IMR-90 (cell line): ENCODE results near the gene NHSL2. TPM values are rescaled to one million over a fixed set of nuclear protein-coding genes. Genes with fewer than 3 reads are reported as not detected.
A peak's percentile ranks its signal among the peaks of the same experiment; 100 is the strongest.

ENCODE experiments used
- ATAC-seq: fragments of 200-7000 bp; cut with Tn5 transposase; 2 replicates; pipeline ENCODE4 v1.9.1; 2020; ENCODE audit warnings: low read depth, mild to moderate bottlenecking, moderate library complexity
- BruUV-seq: library from RNA; stranded (reverse); fragments of 400-500 nt; replicated peaks from 2 replicates; lab custom pipeline; 2021; lab: Mats Ljungman, UMichigan
- CTCF ChIA-PET: fragments of 300-600 bp; formaldehyde crosslinking; extraction: SDS; loops from one replicate; lab custom pipeline; 2021; ENCODE audit warnings: antibody characterized with exemption; lab: Yijun Ruan, JAX
- POLR2A ChIA-PET: fragments of 300-600 bp; sonication (Branson Sonifier 250); formaldehyde crosslinking; loops from one replicate; lab custom pipeline; 2022; ENCODE audit warnings: antibody characterized with exemption; ENCODE audit not compliant: unreplicated experiment; lab: Charles Lee
- DNase-seq: peaks from one replicate; pipeline ENCODE4 v3.0.0; 2013
- H2AFZ ChIP-seq: replicated peaks from 2 replicates; pipeline ENCODE3; 2013; ENCODE audit warnings: low read length, mild to moderate bottlenecking; ENCODE audit not compliant: poor library complexity
- H2AK5ac ChIP-seq: 2 replicates; pipeline ENCODE4 v1.6.1; 2013; ENCODE audit warnings: low read depth, low read length, inconsistent platforms
- H2AK9ac ChIP-seq: replicated peaks from 2 replicates; pipeline ENCODE3; 2013; ENCODE audit warnings: mild to moderate bottlenecking, low read depth, low read length, moderate library complexity; ENCODE audit not compliant: poor library complexity
- H2BK120ac ChIP-seq: 2 replicates; pipeline ENCODE4 v1.6.1; 2013; ENCODE audit warnings: low read depth, low read length, inconsistent platforms
- H2BK15ac ChIP-seq: 3 replicates; pipeline ENCODE4 v1.6.1; 2013; ENCODE audit warnings: low read depth, low read length, inconsistent platforms
- H2BK20ac ChIP-seq: 2 replicates; pipeline ENCODE4 v1.6.1; 2013; ENCODE audit warnings: low read depth, mild to moderate bottlenecking, inconsistent platforms, low read length, moderate library complexity
- H2BK5ac ChIP-seq: 2 replicates; pipeline ENCODE4 v1.6.1; 2013; ENCODE audit warnings: mild to moderate bottlenecking, low read depth, low read length, inconsistent platforms; ENCODE audit not compliant: poor library complexity, severe bottlenecking
- H3K14ac ChIP-seq: replicated peaks from 2 replicates; pipeline ENCODE4 v1.6.1; 2013; ENCODE audit warnings: low read depth, low read length, inconsistent platforms
- H3K18ac ChIP-seq: 2 replicates; pipeline ENCODE4 v1.6.1; 2013; ENCODE audit warnings: low read depth, low read length, control low read depth
- H3K23ac ChIP-seq: 2 replicates; pipeline ENCODE4 v1.6.1; 2013; ENCODE audit warnings: low read depth, low read length, inconsistent platforms
- H3K27ac ChIP-seq: 2 replicates; pipeline ENCODE4 v1.5.1; 2013; ENCODE audit warnings: mild to moderate bottlenecking, control low read depth, low read length; ENCODE audit not compliant: insufficient read depth
- H3K27me3 ChIP-seq: 2 replicates; pipeline ENCODE4 v1.6.1; 2013; ENCODE audit warnings: low read length; ENCODE audit not compliant: control insufficient read depth, insufficient read depth
- H3K36me3 ChIP-seq: 2 replicates; pipeline ENCODE4 v1.6.1; 2013; ENCODE audit warnings: low read length, mixed read lengths; ENCODE audit not compliant: control insufficient read depth, insufficient read depth
- H3K4ac ChIP-seq: 2 replicates; pipeline ENCODE4 v1.6.1; 2013; ENCODE audit warnings: low read depth, low read length, inconsistent platforms
- H3K4me1 ChIP-seq: 2 replicates; pipeline ENCODE4 v1.6.1; 2013; ENCODE audit warnings: low read length, mixed read lengths; ENCODE audit not compliant: control insufficient read depth, insufficient read depth
- H3K4me2 ChIP-seq: 2 replicates; pipeline ENCODE4 v1.6.1; 2013; ENCODE audit warnings: low read depth, mild to moderate bottlenecking, control low read depth, low read length, moderate library complexity
- H3K4me3 ChIP-seq: 2 replicates; pipeline ENCODE4 v1.5.1; 2013; ENCODE audit warnings: low read depth, mild to moderate bottlenecking, control low read depth, low read length, moderate library complexity; ENCODE audit not compliant: insufficient read depth
- H3K56ac ChIP-seq: 2 replicates; pipeline ENCODE4 v1.6.1; 2013; ENCODE audit warnings: low read length, inconsistent platforms; ENCODE audit not compliant: insufficient read depth; ENCODE audit errors: extremely low read depth
- H3K79me1 ChIP-seq, 2 experiments: 2 replicates each; pipeline ENCODE4 v1.6.1; 2013; ENCODE audit warnings: low read length in 2 of 2, inconsistent platforms in 1 of 2, low read depth in 1 of 2
- H3K9ac ChIP-seq: 2 replicates; pipeline ENCODE4 v1.6.1; 2013; ENCODE audit warnings: low read depth, low read length, control low read depth
- H3K9me1 ChIP-seq: 2 replicates; pipeline ENCODE4 v1.6.1; 2013; ENCODE audit warnings: low read length, inconsistent platforms; ENCODE audit not compliant: insufficient read depth
- H3K9me3 ChIP-seq: 2 replicates; pipeline ENCODE4 v1.6.1; 2013; ENCODE audit warnings: low read length; ENCODE audit not compliant: control insufficient read depth, insufficient read depth
- H4K20me1 ChIP-seq: 2 replicates; pipeline ENCODE4 v1.6.1; 2013; ENCODE audit warnings: low read length, inconsistent platforms; ENCODE audit not compliant: insufficient read depth
- H4K5ac ChIP-seq: 2 replicates; pipeline ENCODE4 v1.6.1; 2013; ENCODE audit warnings: mild to moderate bottlenecking, low read depth, low read length, control low read depth
- H4K8ac ChIP-seq, 2 experiments: 2 replicates each; pipeline ENCODE4 v1.6.1; 2013; ENCODE audit warnings: low read depth in 2 of 2, low read length in 2 of 2, control low read depth in 1 of 2, inconsistent platforms in 1 of 2
- H4K91ac ChIP-seq: 2 replicates; pipeline ENCODE4 v1.6.1; 2013; ENCODE audit warnings: low read depth, low read length, inconsistent platforms; ENCODE audit not compliant: insufficient read depth
- POLR2A ChIP-seq: IDR thresholded peaks from 2 replicates; pipeline ENCODE4 v1.6.1; 2012; ENCODE audit warnings: mild to moderate bottlenecking, low read depth, low read length
- WGBS, 2 experiments: methylation state at CpG; one replicate each; pipeline versions ENCODE4 v1.1.5 to v1.1.7; 2013; ENCODE audit warnings: missing lambda C conversion rate in 2 of 2; ENCODE audit not compliant: insufficient read length in 1 of 2; ENCODE audit errors: extremely low coverage in 2 of 2; 5-methylcytosine and 5-hydroxymethylcytosine counted together
- dilution Hi-C: fragments of 300-500 bp; cut with HindIII; formaldehyde crosslinking; loops from one replicate; pipeline ENCODE4 v1.14.3; 2018; ENCODE audit warnings: low sequenced_read_pairs; ENCODE audit not compliant: unreplicated experiment
- in situ Hi-C: fragments of 300-500 bp; cut with MboI; formaldehyde crosslinking; loops from 3 replicates; pipeline ENCODE4 v1.14.3; 2019; ENCODE audit warnings: low sequenced_read_pairs, inconsistent platforms, mixed read lengths
- intact Hi-C: fragments of 100-400 bp; cut with micrococcal nuclease; formaldehyde crosslinking; loops from 2 replicates; pipeline ENCODE4 v1.10.0; 2022
- polyA plus RNA-seq, 3 experiments: library from polyadenylated mRNA; depleted of rRNA; stranded (reverse); fragments of >200 nt; gene quantifications; 2 replicates each; pipeline ENCODE4 v1.2.3, GENCODE V29; 2012; ENCODE audit warnings: low replicate concordance in 1 of 3
- total RNA-seq: library from RNA; depleted of rRNA; stranded (reverse); fragments of >200 nt; gene quantifications from 2 replicates; pipeline ENCODE4 v1.2.3, GENCODE V29; 2012

The NHSL2 gene
- total and polyA plus RNA-seq, 2 of the 4 experiments (the other 2 are of a cell fraction), result 0.72 to 0.75 TPM

DNA sequence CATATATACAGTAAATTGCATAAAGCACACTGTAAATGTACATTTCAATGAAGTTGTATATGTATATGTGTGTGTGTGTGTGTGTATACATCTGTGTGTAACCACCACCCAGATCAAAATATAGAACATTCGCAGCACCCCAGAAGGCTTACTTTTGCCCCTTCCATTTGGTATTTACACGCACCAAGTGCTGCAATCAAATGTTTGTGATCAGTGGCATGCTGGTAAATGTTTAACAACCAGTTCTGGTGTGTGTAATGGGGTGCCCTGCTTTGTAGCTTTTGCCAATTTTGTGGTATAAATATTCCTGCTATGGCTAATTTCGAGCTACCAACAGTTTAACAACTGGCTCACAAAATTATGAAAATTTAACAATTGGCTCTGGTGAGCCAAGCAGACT lies 119.8 kb downstream of the NHSL2 start:
- H2BK20ac ChIP-seq, result 0 out of 2 replicates have a peak overlapping the region, but pooled peaks have one; percentile 5
- CTCF ChIA-PET, result no interaction called here

More for the DNA sequence above, 119.8 kb downstream of the NHSL2 start:
- Histone ChIP-seq H4K8ac (peak overlapping the region in 1 of 2 experiments; percentile 40; a peak in 1 of 4 replicates), H3K18ac (no peak overlapping the region), H2AK5ac (no peak overlapping the region), H3K4ac (peak overlapping the region; percentile 37; the same call in 1 of the 2 replicates), H4K20me1 (no peaks in the 10 kb centered on the region), H3K9ac (no peak overlapping the region), H3K9me3 (no peaks in the 10 kb centered on the region), H3K23ac (no peak overlapping the region), H3K4me3 (no peak overlapping the region), H2BK15ac (no peak overlapping the region), H3K14ac (no peak overlapping the region), H2AK9ac (no peak overlapping the region), H3K79me1 (no peaks in the 10 kb centered on the region), H3K27me3 (peaks cover 19% of the 10 kb centered on the region), H3K9me1 (peaks cover 12% of the 10 kb centered on the region), H4K91ac (no peak overlapping the region), H2BK120ac (peak overlapping the region; percentile 63), H3K4me2 (no peak overlapping the region), H3K27ac (no peak overlapping the region), H4K5ac (no peak overlapping the region), H2BK5ac (no peak overlapping the region), H3K36me3 (no peaks in the 10 kb centered on the region), H3K56ac (no peak overlapping the region), H2AFZ (no peak overlapping the region), H3K4me1 (peaks cover 11% of the 10 kb centered on the region)
- ATAC-seq (no peak), DNase-seq (no peak)
- POLR2A ChIA-PET, result no interaction called here
- intact Hi-C loops, result no loop called here
- no peak for TF ChIP-seq POLR2A
- in situ Hi-C loops, result no loop called here
- dilution Hi-C loops, result no loop called here
- no CpG with 5 or more reads among the region's 3 CpGs for whole genome bisulfite sequencing, 2 experiments
- BruUV-seq, result no TSS peak
